ENCODE results near the gene SHC3.

- TF ChIP-seq CTCF (conservative IDR thresholded peaks at IDR 0.05; ENCODE audit: low read depth, low read length): no peak
- TF ChIP-seq CEBPB (IDR thresholded peaks at IDR 0.05; ENCODE audit: low read depth, low read length): no peak
- no peak for TF ChIP-seq POLR2A (IDR thresholded peaks at IDR 0.05; ENCODE audit: low read depth, low read length)
- TF ChIP-seq MXI1 (IDR thresholded peaks at IDR 0.05; ENCODE audit: borderline replicate concordance, low read depth, low read length): no peak
- no peak for TF ChIP-seq MAFK (IDR thresholded peaks at IDR 0.05; ENCODE audit: low read depth, low read length)
- no peak for TF ChIP-seq FOS (IDR thresholded peaks at IDR 0.05; ENCODE audit: low read depth, low read length)
Measured at GRCh38 chr9:89039664-89040063, 139.0 kb downstream of the SHC3 start.
